K562 (cell line): ENCODE results near the gene SF3B3. TPM values are rescaled to one million over a fixed set of nuclear protein-coding genes. Genes with fewer than 3 reads are reported as not detected.

Experiments used
- ATAC-seq: fragments of 200-7000 bp; cut with Tn5 transposase; 3 replicates; pipeline ENCODE4 v1.9.1; 2020; ENCODE audit warnings: moderate library complexity
- BruUV-seq: library from RNA; stranded (reverse); fragments of 400-500 nt; replicated peaks from 2 replicates; lab custom pipeline; 2021; lab: Mats Ljungman, UMichigan
- CTCF ChIA-PET: fragments of 300-600 bp; formaldehyde crosslinking; extraction: SDS; loops from one replicate; lab custom pipeline; 2021; ENCODE audit warnings: low intra/inter-chr PET ratio; lab: Yijun Ruan, JAX
- POLR2A ChIA-PET: fragments of 300-600, 350-650 bp; sonication (Branson Sonifier 250); formaldehyde crosslinking; extraction: SDS; loops from one replicate; lab custom pipeline; 2021; ENCODE audit warnings: antibody characterized with exemption, inconsistent platforms; lab: Yijun Ruan, JAX
- DNase-seq, 4 experiments: peaks; one replicate each; pipeline versions ENCODE4 v3.0.0 to v3.0.0-alpha.2; 2011 to 2018; ENCODE audit warnings: low spot score in 3 of 4, mixed read lengths in 3 of 4; ENCODE audit errors: extremely low read depth in 1 of 4
- FAIRE-seq: peaks from 2 replicates; lab custom pipeline; 2011; peaks lifted over from hg19 to GRCh38; lab: Jason Lieb, UNC
- H2AFZ ChIP-seq: 2 replicates; pipeline ENCODE4 v1.6.0; 2011; ENCODE audit warnings: low read depth, low read length, control low read depth, inconsistent platforms
- H3K27ac ChIP-seq: fragments of 200-600 bp; 3 replicates; pipeline ENCODE4 v1.8.0; 2011; ENCODE audit warnings: low read depth, mild to moderate bottlenecking, control low read depth, inconsistent platforms, low read length, moderate library complexity, mixed read lengths; ENCODE audit errors: extremely low read depth
- H3K27me3 ChIP-seq, 2 experiments: fragments of 300-600 bp in 1 of 2; 2 replicates in 1 of 2; 3 replicates in 1 of 2; pipeline versions ENCODE4 v1.6.0 to v1.8.0; 2011; ENCODE audit warnings: inconsistent platforms in 2 of 2, low read length in 2 of 2, mild to moderate bottlenecking in 1 of 2, mixed read lengths in 1 of 2, moderate library complexity in 1 of 2; ENCODE audit not compliant: control insufficient read depth in 2 of 2, insufficient read depth in 2 of 2
- H3K36me3 ChIP-seq: fragments of 300-600 bp; 3 replicates; pipeline ENCODE4 v1.8.0; 2011; ENCODE audit warnings: mild to moderate bottlenecking, low read length, inconsistent platforms; ENCODE audit not compliant: control insufficient read depth, insufficient read depth
- H3K4me1 ChIP-seq, 2 experiments: fragments of 200-600 bp in 1 of 2; replicated peaks in 1 of 2; 2 replicates in 1 of 2; 3 replicates in 1 of 2; pipeline versions ENCODE4 v1.5.1 to v1.8.0; 2011; ENCODE audit warnings: inconsistent platforms in 2 of 2, low read length in 2 of 2, mild to moderate bottlenecking in 1 of 2, mixed read lengths in 1 of 2, moderate library complexity in 1 of 2; ENCODE audit not compliant: control insufficient read depth in 2 of 2, insufficient read depth in 2 of 2
- H3K4me2 ChIP-seq: 2 replicates; pipeline ENCODE4 v1.6.1; 2011; ENCODE audit warnings: low read length, control low read depth, inconsistent platforms, mixed read lengths; ENCODE audit not compliant: insufficient read depth
- H3K4me3 ChIP-seq: fragments of 200-600 bp; sonication (generic), shearing (Covaris generic); 2 replicates; pipeline ENCODE4 v1.5.1; 2016; ENCODE audit warnings: control low read depth, inconsistent platforms
- H3K79me2 ChIP-seq: fragments of 200-600 bp; 3 replicates; pipeline ENCODE4 v1.8.0; 2011; ENCODE audit warnings: low read length, inconsistent platforms; ENCODE audit not compliant: control insufficient read depth, insufficient read depth
- H3K9ac ChIP-seq, 2 experiments: 2 replicates each; pipeline versions ENCODE4 v1.6.0 to v1.6.1; 2011; ENCODE audit warnings: low read depth in 2 of 2, low read length in 2 of 2, control low read depth in 1 of 2, inconsistent platforms in 1 of 2, mild to moderate bottlenecking in 1 of 2, mixed read lengths in 1 of 2; ENCODE audit not compliant: insufficient read depth in 1 of 2
- H3K9me1 ChIP-seq: one replicate; pipeline ENCODE4 v1.6.0; 2011; ENCODE audit warnings: inconsistent platforms, mild to moderate bottlenecking, low read length, moderate library complexity; ENCODE audit not compliant: control insufficient read depth, insufficient read depth
- H3K9me3 ChIP-seq: replicated peaks from 2 replicates; pipeline ENCODE4 v1.5.1; 2011; ENCODE audit warnings: low read depth, low read length, inconsistent platforms; ENCODE audit not compliant: control insufficient read depth, insufficient read depth
- H4K20me1 ChIP-seq: replicated peaks from 2 replicates; pipeline ENCODE4 v1.6.1; 2011; ENCODE audit warnings: low read length, inconsistent platforms, mixed read lengths; ENCODE audit not compliant: control insufficient read depth, insufficient read depth
- CREB3L1 ChIP-seq: fragments of 450-650 bp; IDR thresholded peaks from 2 replicates; pipeline ENCODE4 v1.6.1; 2014; ENCODE audit warnings: low read depth, mild to moderate bottlenecking, moderate library complexity, borderline replicate concordance
- FOS ChIP-seq: IDR thresholded peaks from 3 replicates; pipeline ENCODE4 v1.6.1; 2011; ENCODE audit not compliant: insufficient read length; ENCODE audit errors: extremely low read depth
- KLF13 ChIP-seq: fragments of 450-650 bp; IDR thresholded peaks from 2 replicates; pipeline ENCODE4 v1.6.1; 2016; ENCODE audit warnings: missing genetic modification characterization, low read depth, mild to moderate bottlenecking, missing compliant biosample characterization, moderate library complexity, borderline replicate concordance
- ZKSCAN8 ChIP-seq: fragments of 200-800 bp; sonication (Bioruptor generic); IDR thresholded peaks from 2 replicates; pipeline ENCODE4 v1.6.1; 2016; ENCODE audit warnings: missing genetic modification characterization, missing compliant biosample characterization
- ZNF274 ChIP-seq: IDR thresholded peaks from 2 replicates; pipeline ENCODE4 v1.6.1; 2011; ENCODE audit warnings: low read depth, mild to moderate bottlenecking, low read length, moderate library complexity, borderline replicate concordance
- ZNF57 ChIP-seq: fragments of 450-650 bp; formaldehyde crosslinking; IDR thresholded peaks from 2 replicates; pipeline ENCODE4 v1.4.0; 2020; ENCODE audit warnings: mild to moderate bottlenecking, moderate library complexity
- WGBS: fragments of 100-300 bp; shearing (Covaris generic); methylation state at CpG from one replicate; pipeline ENCODE4 v1.1.6; 2016; ENCODE audit warnings: low coverage, mixed read lengths; ENCODE audit not compliant: insufficient coverage; ENCODE audit errors: missing lambda C conversion rate; 5-methylcytosine and 5-hydroxymethylcytosine counted together
- in situ Hi-C: fragments of 300-500 bp; cut with MboI; formaldehyde crosslinking; loops from 4 replicates; pipeline ENCODE4 v1.15.0; 2018; ENCODE audit warnings: inconsistent platforms, mixed read lengths
- intact Hi-C: fragments of 100-400 bp; cut with micrococcal nuclease; formaldehyde crosslinking; loops from 2 replicates; pipeline ENCODE4 v1.14.2; 2022
- polyA plus RNA-seq, 8 experiments: library from polyadenylated mRNA; depleted of rRNA in 4 of 8; stranded (reverse) in 5 of 8; unstranded in 3 of 8; fragments of >200 nt; fragmentation: Nextera tagmentation in 2 of 8; fragmentation: Illumina TruSeq in 1 of 8; extraction: Ambion mirVana in 2 of 8; extraction: Trizol in 1 of 8; gene quantifications; 2 replicates each; pipeline versions ENCODE4 v1.2.1 to v1.2.3, GENCODE V29; 2011 to 2014; ENCODE audit warnings: inconsistent platforms in 1 of 8, missing spikeins in 1 of 8
- total RNA-seq, 7 experiments: library from RNA; depleted of rRNA in 6 of 7; stranded (reverse); fragments of >200 nt in 6 of 7; fragmentation: Illumina TruSeq in 2 of 7; extraction: Trizol in 2 of 7; gene quantifications; 2 replicates each; pipeline versions ENCODE4 v1.2.1 to v1.2.3, GENCODE V29; 2011 to 2021; ENCODE audit warnings: low replicate concordance in 1 of 7

The SF3B3 gene
- total and polyA plus RNA-seq, 9 of the 15 experiments (the other 6 are each of a cell fraction or from before 2014, with no cell fraction given), result 98.9 to 546 (median 221) TPM

GRCh38 chr16:70496513-70496912 lies 27.1 kb upstream of the SF3B3 start:
- no TSS peak for BruUV-seq
- Histone ChIP-seq H4K20me1 (no peaks in the 10 kb centered on the region), H3K27ac (no peak overlapping the region), H3K4me2 (no peak overlapping the region), H3K27me3 (no peaks in the 10 kb centered on the region), H3K4me1 (no peaks in the 10 kb centered on the region), H3K9ac (no peak overlapping the region), H3K36me3 (peaks cover 44% of the 10 kb centered on the region; the same call in 2 of the 3 replicates), H3K9me3 (no peaks in the 10 kb centered on the region), H3K9me1 (no peaks in the 10 kb centered on the region), H3K79me2 (no peaks in the 10 kb centered on the region), H3K4me3 (no peak overlapping the region), H2AFZ (no peak overlapping the region)
- WGBS, result 87% methylated on average over 6 of the region's 6 CpGs
- CTCF ChIA-PET, result no interaction called here
- TF ChIP-seq ZNF274, result no peak
- no peak for TF ChIP-seq ZNF57 (CRISPR knock-in tag)
- TF ChIP-seq ZKSCAN8, result no peak
- TF ChIP-seq FOS, result no peak
- no peak for TF ChIP-seq CREB3L1
- no peak for TF ChIP-seq KLF13
- DNase-seq, result no peak
- POLR2A ChIA-PET, result interaction anchor here (0.8 to 1.2 kb wide), 4 partner anchors 16 to 169 kb away, joined by 3 read pairs; partner anchors contain the start of genes DDX19A and ST3GAL2
- ATAC-seq, result no peak
- intact Hi-C loops (no loop called here), in situ Hi-C loops (no loop called here)
- peak; percentile 49 for FAIRE-seq
